Heart right ventricle (tissue), 16 donors: Measurements from ENCODE around the gene CLEC10A. TPM values are rescaled to one million over a fixed set of nuclear protein-coding genes. Genes with fewer than 3 reads are reported as not detected.

Source experiments
- ATAC-seq, 8 donors: fragments of 200-7000 bp; cut with Tn5 transposase; one replicate each; pipeline ENCODE4 v1.9.1; 2020; ENCODE audit warnings: mild to moderate bottlenecking in 8 of 8, moderate library complexity in 8 of 8, moderate number of reproducible peaks in 1 of 8
- DNase-seq, 2 donors: peaks; one replicate each; pipeline ENCODE4 v3.0.0-alpha.2; 2020
- H3K27ac ChIP-seq, 10 donors: fragments of 200-600 bp; sonication (generic) in 2 of 10; one replicate each; pipeline versions ENCODE4 v1.5.0 to v1.8.0; 2020 to 2022; ENCODE audit warnings: mild to moderate bottlenecking in 3 of 10
- H3K27me3 ChIP-seq, 7 donors: fragments of 200-600 bp; one replicate each; pipeline ENCODE4 v1.8.0; 2021 to 2022; ENCODE audit warnings: mild to moderate bottlenecking in 2 of 7
- H3K36me3 ChIP-seq, 9 donors: fragments of 200-600 bp; sonication (generic) in 1 of 9; one replicate each; pipeline versions ENCODE4 v1.5.0 to v1.8.0; 2020 to 2022; ENCODE audit warnings: mild to moderate bottlenecking in 2 of 9
- H3K4me1 ChIP-seq, 9 donors: fragments of 200-600 bp; sonication (generic) in 1 of 9; one replicate each; pipeline versions ENCODE4 v1.5.0 to v1.8.0; 2020 to 2022; ENCODE audit warnings: mild to moderate bottlenecking in 4 of 9
- H3K4me3 ChIP-seq, 10 donors: fragments of 200-600 bp; sonication (generic) in 2 of 10; one replicate each; pipeline versions ENCODE4 v1.5.0 to v1.8.0; 2020 to 2022; ENCODE audit warnings: mild to moderate bottlenecking in 7 of 10, moderate library complexity in 2 of 10
- H3K9me3 ChIP-seq, 11 donors: fragments of 200-600 bp in 10 of 11; sonication (generic) in 2 of 11; one replicate each; pipeline versions ENCODE4 v1.5.0 to v1.8.0; 2013 to 2022; ENCODE audit warnings: mild to moderate bottlenecking in 2 of 11, control low read depth in 1 of 11, moderate library complexity in 1 of 11
- WGBS, 2 donors: extraction: QIAGEN DNeasy Blood & Tissue Kit; methylation state at CpG; one replicate each; pipeline ENCODE4 v1.1.7; 2013; ENCODE audit warnings: inconsistent platforms in 1 of 2; 5-methylcytosine and 5-hydroxymethylcytosine counted together
- intact Hi-C, 10 donors: fragments of 100-400 bp; cut with DNase I; formaldehyde crosslinking; loops; one replicate each; pipeline versions ENCODE4 v1.11.1 to v1.14.2; 2022
- polyA plus RNA-seq, 2 donors: library from polyadenylated mRNA; stranded (reverse); fragments of 200-250 nt; gene quantifications; one replicate each; pipeline ENCODE4 v1.2.3, GENCODE V29; 2013
- total RNA-seq, 10 donors: library from RNA; stranded (reverse); fragmentation: NEBNext Ultra II Directional in 3 of 10; extraction: Animal tissue kit (Norgen Biotek cat#: 25700) in 3 of 10; gene quantifications; one replicate each; pipeline versions ENCODE4 v1.2.1 to v1.2.4, GENCODE V29; 2021 to 2023
- TF ChIP-seq, protein P1 (sequence below), 9 donors: fragments of 200-600 bp; sonication (generic) in 2 of 9; IDR thresholded peaks; one replicate each; pipeline versions ENCODE4 v1.5.0 to v1.8.0; 2021 to 2022; ENCODE audit warnings: antibody characterized with exemption in 9 of 9, mild to moderate bottlenecking in 5 of 9, moderate library complexity in 1 of 9
- donor health status: Arrhythmogenic right ventricular cardiomyopathy.
- donor health status: ischemic (EF 13 %, LVEDD 7.1; RV severe dilation, severe dysfunction).
- donor health status: healthy with polysubstance abuse.
- donor health status: DM: no; HTN: yes; CAD: no.
- donor health status: DM: no; HTN: no; CAD: no.
- donor health status: ischemic (EF 25% LVEDD 6.9; RV normal size, moderate dysfunction).
- donor health status: ischemic (EF 25% LVEDD 5.7; RV mildly dilated, moderate dysfunction).
- donor health status: healthy.
- donor health status: DM: yes; HTN: yes; CAD: no.
- donor health status: Ischemic cardiomyopathy.
- donor health status: ischemic (EF 35%, LVEDD 5.7; RV mildly dilated, moderate dysfunction).
- donor health status: nonischemic (EF 11% LVEDD 7.7; RV severe dilation, severe dysfunction).
- donor health status: DM: yes; HTN: yes; CAD: no.
- donor health status: PGD.
- donor health status: ischemic (EF 29% LVEDD 5.4; RV normal size, mild dysfunction).
- donor health status: nonischemic (EF 23%, LVEDD 6.1; RV moderate dilation, normal function).

The CLEC10A gene
- total and polyA plus RNA-seq, 12 donors: 1.4 to 26.3 (median 2.3) TPM

GRCh38 chr17:7025245-7025644 lies 54.8 kb downstream of the CLEC10A start:
- intact Hi-C loops: loop anchor here in 1 of 10 donors (10.0 kb wide), 1 partner anchor 270 kb away; the partner anchor contains the start of gene XAF1

More at GRCh38 chr17:7025245-7025644, 54.8 kb downstream of the CLEC10A start:
- peaks cover 14 to 86% (median 60%) of the 10 kb centered on the region in 9 donors for H3K4me1 ChIP-seq
- 69 to 74% methylated on average over 1 of the region's 1 CpG for WGBS, 2 donors
- ATAC-seq (no peak), DNase-seq (no peak)
- peak overlapping the region in 7 of 10 donors; percentile 1 to 68 (median 60) for H3K4me3 ChIP-seq
- H3K9me3 ChIP-seq: no peaks in the 10 kb centered on the region
- peaks cover 0 to 18% (median 10%) of the 10 kb centered on the region in 7 donors for H3K27me3 ChIP-seq
- peaks cover 0 to 42% (median 0%) of the 10 kb centered on the region in 9 donors for H3K36me3 ChIP-seq
- peak overlapping the region in 6 of 10 donors; percentile 0 to 73 (median 56) for H3K27ac ChIP-seq
- TF ChIP-seq, protein P1, sequence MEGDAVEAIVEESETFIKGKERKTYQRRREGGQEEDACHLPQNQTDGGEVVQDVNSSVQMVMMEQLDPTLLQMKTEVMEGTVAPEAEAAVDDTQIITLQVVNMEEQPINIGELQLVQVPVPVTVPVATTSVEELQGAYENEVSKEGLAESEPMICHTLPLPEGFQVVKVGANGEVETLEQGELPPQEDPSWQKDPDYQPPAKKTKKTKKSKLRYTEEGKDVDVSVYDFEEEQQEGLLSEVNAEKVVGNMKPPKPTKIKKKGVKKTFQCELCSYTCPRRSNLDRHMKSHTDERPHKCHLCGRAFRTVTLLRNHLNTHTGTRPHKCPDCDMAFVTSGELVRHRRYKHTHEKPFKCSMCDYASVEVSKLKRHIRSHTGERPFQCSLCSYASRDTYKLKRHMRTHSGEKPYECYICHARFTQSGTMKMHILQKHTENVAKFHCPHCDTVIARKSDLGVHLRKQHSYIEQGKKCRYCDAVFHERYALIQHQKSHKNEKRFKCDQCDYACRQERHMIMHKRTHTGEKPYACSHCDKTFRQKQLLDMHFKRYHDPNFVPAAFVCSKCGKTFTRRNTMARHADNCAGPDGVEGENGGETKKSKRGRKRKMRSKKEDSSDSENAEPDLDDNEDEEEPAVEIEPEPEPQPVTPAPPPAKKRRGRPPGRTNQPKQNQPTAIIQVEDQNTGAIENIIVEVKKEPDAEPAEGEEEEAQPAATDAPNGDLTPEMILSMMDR (IDR thresholded peaks at IDR 0.05): no peak

Other genes with a start within 250 kb of the CLEC10A start
- not detected for gene TEKT1, start 248.5 kb downstream of the CLEC10A start, total RNA-seq
- not detected for gene TEKT1, start 248.5 kb downstream of the CLEC10A start, polyA plus RNA-seq
- under 1 TPM in 1 of 10 donors, not detected in 9; 0.11 TPM for gene ALOX12, start 84.2 kb downstream of the CLEC10A start, total RNA-seq
- gene ALOX12, start 84.2 kb downstream of the CLEC10A start, polyA plus RNA-seq: under 1 TPM in 1 of 2 donors, not detected in 1; 0.04 TPM
- gene RNASEK, start 67.6 kb downstream of the CLEC10A start, total RNA-seq: 100 to 1,000 TPM; 144 to 241 (median 160) TPM
- 100 to 1,000 TPM; 220 to 429 TPM for gene RNASEK, start 67.6 kb downstream of the CLEC10A start, polyA plus RNA-seq
- 10 to 100 TPM in 8 of 10 donors, 1 to 10 TPM in 2; 9.6 to 35.4 (median 18.3) TPM for gene BCL6B, start 57.2 kb downstream of the CLEC10A start, total RNA-seq
- 1 to 10 TPM; 9.5 to 9.7 TPM for gene BCL6B, start 57.2 kb downstream of the CLEC10A start, polyA plus RNA-seq
- gene SLC16A13, start 44.2 kb downstream of the CLEC10A start, total RNA-seq: 1 to 10 TPM in 9 of 10 donors, under 1 TPM in 1; 0.70 to 2.1 (median 1.5) TPM
- gene SLC16A13, start 44.2 kb downstream of the CLEC10A start, polyA plus RNA-seq: 1 to 10 TPM; 1.1 to 2.0 TPM
- 1 to 10 TPM in 1 of 10 donors, under 1 TPM in 9; 0.19 to 1.1 (median 0.48) TPM for gene SLC16A11, start 36.2 kb downstream of the CLEC10A start, total RNA-seq
- 1 to 10 TPM in 1 of 2 donors, under 1 TPM in 1; 0.78 to 2.1 TPM for gene SLC16A11, start 36.2 kb downstream of the CLEC10A start, polyA plus RNA-seq
- gene ASGR2, start 34.6 kb upstream of the CLEC10A start, total RNA-seq: under 1 TPM in 5 of 10 donors, not detected in 5; 0.16 to 0.54 (median 0.25) TPM
- under 1 TPM in 1 of 2 donors, not detected in 1; 0.41 TPM for gene ASGR2, start 34.6 kb upstream of the CLEC10A start, polyA plus RNA-seq
- gene ASGR1, start 99.1 kb upstream of the CLEC10A start, total RNA-seq: 1 to 10 TPM in 2 of 10 donors, under 1 TPM in 6, not detected in 2; 0.32 to 1.2 (median 0.55) TPM
- gene ASGR1, start 99.1 kb upstream of the CLEC10A start, polyA plus RNA-seq: under 1 TPM; 0.59 TPM
- 10 to 100 TPM; 13.0 to 22.1 (median 16.7) TPM for gene DLG4, start 139.6 kb upstream of the CLEC10A start, total RNA-seq
- 10 to 100 TPM in 1 of 2 donors, 1 to 10 TPM in 1; 5.4 to 27.8 TPM for gene DLG4, start 139.6 kb upstream of the CLEC10A start, polyA plus RNA-seq
- 1,000 to 10,000 TPM in 7 of 10 donors, 100 to 1,000 TPM in 3; 951 to 2,054 (median 1,322) TPM for gene ACADVL, start 139.7 kb upstream of the CLEC10A start, total RNA-seq
- 1,000 to 10,000 TPM in 1 of 2 donors, 100 to 1,000 TPM in 1; 807 to 4,806 TPM for gene ACADVL, start 139.7 kb upstream of the CLEC10A start, polyA plus RNA-seq
- gene DVL2, start 154.3 kb upstream of the CLEC10A start, total RNA-seq: 10 to 100 TPM; 14.1 to 25.6 (median 18.0) TPM
- 10 to 100 TPM in 1 of 2 donors, 1 to 10 TPM in 1; 10.0 to 23.0 TPM for gene DVL2, start 154.3 kb upstream of the CLEC10A start, polyA plus RNA-seq
- gene PHF23, start 159.2 kb upstream of the CLEC10A start, total RNA-seq: 10 to 100 TPM; 17.7 to 24.5 (median 22.6) TPM
- gene PHF23, start 159.2 kb upstream of the CLEC10A start, polyA plus RNA-seq: 10 to 100 TPM; 16.1 to 25.0 TPM
- 100 to 1,000 TPM; 440 to 567 (median 501) TPM for gene GABARAP, start 162.2 kb upstream of the CLEC10A start, total RNA-seq
- 100 to 1,000 TPM; 540 to 733 TPM for gene GABARAP, start 162.2 kb upstream of the CLEC10A start, polyA plus RNA-seq
- 100 to 1,000 TPM in 8 of 10 donors, 10 to 100 TPM in 2; 94.6 to 135 (median 110) TPM for gene CTDNEP1, start 171.5 kb upstream of the CLEC10A start, total RNA-seq
- 100 to 1,000 TPM in 1 of 2 donors, 10 to 100 TPM in 1; 56.3 to 116 TPM for gene CTDNEP1, start 171.5 kb upstream of the CLEC10A start, polyA plus RNA-seq
- gene ELP5, start 172.0 kb upstream of the CLEC10A start, total RNA-seq: 100 to 1,000 TPM in 1 of 10 donors, 10 to 100 TPM in 9; 30.8 to 110 (median 54.8) TPM
- gene ELP5, start 172.0 kb upstream of the CLEC10A start, polyA plus RNA-seq: 10 to 100 TPM; 29.0 to 41.4 TPM
- 1 to 10 TPM in 3 of 10 donors, under 1 TPM in 7; 0.39 to 2.5 (median 0.80) TPM for gene CLDN7, start 182.2 kb upstream of the CLEC10A start, total RNA-seq
- gene CLDN7, start 182.2 kb upstream of the CLEC10A start, polyA plus RNA-seq: 1 to 10 TPM; 1.3 to 1.6 TPM
- 100 to 1,000 TPM in 9 of 10 donors, 10 to 100 TPM in 1; 98.1 to 186 (median 177) TPM for gene SLC2A4, start 201.5 kb upstream of the CLEC10A start, total RNA-seq
- gene SLC2A4, start 201.5 kb upstream of the CLEC10A start, polyA plus RNA-seq: 100 to 1,000 TPM in 1 of 2 donors, 10 to 100 TPM in 1; 41.8 to 140 TPM
- 1 to 10 TPM in 7 of 10 donors, under 1 TPM in 3; 0.42 to 1.9 (median 1.2) TPM for gene YBX2, start 214.4 kb upstream of the CLEC10A start, total RNA-seq
- gene YBX2, start 214.4 kb upstream of the CLEC10A start, polyA plus RNA-seq: 1 to 10 TPM in 1 of 2 donors, under 1 TPM in 1; 0.49 to 2.6 TPM
- gene EIF5A, start 227.4 kb upstream of the CLEC10A start, total RNA-seq: 100 to 1,000 TPM; 197 to 444 (median 248) TPM
- gene EIF5A, start 227.4 kb upstream of the CLEC10A start, polyA plus RNA-seq: 100 to 1,000 TPM; 457 to 716 TPM
- gene GPS2, start 235.1 kb upstream of the CLEC10A start, total RNA-seq: 10 to 100 TPM; 49.1 to 81.1 (median 57.4) TPM
- 100 to 1,000 TPM; 103 to 105 TPM for gene GPS2, start 235.1 kb upstream of the CLEC10A start, polyA plus RNA-seq
- gene NEURL4, start 249.1 kb upstream of the CLEC10A start, total RNA-seq: 10 to 100 TPM; 21.7 to 45.9 (median 28.7) TPM
- 10 to 100 TPM; 22.4 to 55.5 TPM for gene NEURL4, start 249.1 kb upstream of the CLEC10A start, polyA plus RNA-seq